Measurements from ENCODE around the gene KDELR3. TPM values are rescaled to one million over a fixed set of nuclear protein-coding genes. Genes with fewer than 3 reads are reported as not detected.

KDELR3 gene
- polyA plus RNA-seq, 1 of the 3 experiments (the other 2 are of a cell fraction), result 17.1 TPM

DNA sequence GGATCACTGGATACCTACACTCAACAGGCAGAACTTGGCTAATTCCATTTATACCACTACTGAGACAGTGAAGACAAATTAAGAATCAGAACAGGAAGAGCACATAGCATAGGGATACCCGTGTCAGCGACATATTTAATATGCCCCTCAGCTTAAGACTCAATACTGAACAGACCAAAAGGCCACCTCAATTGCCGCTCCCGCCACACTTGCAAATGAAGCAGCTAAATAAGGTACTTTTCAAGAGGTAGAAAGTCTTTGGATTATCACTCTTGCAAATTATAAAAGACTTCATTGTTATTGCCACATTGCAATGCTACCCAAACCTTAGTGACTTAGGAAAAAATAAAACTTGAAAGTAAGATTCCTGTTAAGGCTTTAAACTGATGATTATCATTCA, 35.1 kb downstream of the KDELR3 start:
- H3K9me2 ChIP-seq, result no peaks in the 10 kb centered on the region
- H3K4me3 ChIP-seq (ENCODE audit: low read depth in 2 of 2, low read length in 1 of 2), result peak overlapping the region in 1 of 2 experiments; percentile 49; a peak in 1 of 4 replicates
- H3F3A ChIP-seq (replicated peaks; ENCODE audit: insufficient read depth), result no peaks in the 10 kb centered on the region
- peaks cover 81% of the 10 kb centered on the region for H3K79me2 ChIP-seq (ENCODE audit: insufficient read depth)
- no peaks in the 10 kb centered on the region for H3K9me3 ChIP-seq
- WGBS (ENCODE audit: low lambda C conversion rate), result 74% methylated on average over 4 of the region's 4 CpGs
- H3K27me3 ChIP-seq (ENCODE audit: insufficient read depth), result no peaks in the 10 kb centered on the region
- ChIA-PET CTCF (interaction anchor here (1.7 kb wide), 1 partner anchor 451 kb away, joined by 6 read pairs; no protein-coding TSS in a partner anchor), POLR2A (no interaction called here)
- TF ChIP-seq, protein P1, sequence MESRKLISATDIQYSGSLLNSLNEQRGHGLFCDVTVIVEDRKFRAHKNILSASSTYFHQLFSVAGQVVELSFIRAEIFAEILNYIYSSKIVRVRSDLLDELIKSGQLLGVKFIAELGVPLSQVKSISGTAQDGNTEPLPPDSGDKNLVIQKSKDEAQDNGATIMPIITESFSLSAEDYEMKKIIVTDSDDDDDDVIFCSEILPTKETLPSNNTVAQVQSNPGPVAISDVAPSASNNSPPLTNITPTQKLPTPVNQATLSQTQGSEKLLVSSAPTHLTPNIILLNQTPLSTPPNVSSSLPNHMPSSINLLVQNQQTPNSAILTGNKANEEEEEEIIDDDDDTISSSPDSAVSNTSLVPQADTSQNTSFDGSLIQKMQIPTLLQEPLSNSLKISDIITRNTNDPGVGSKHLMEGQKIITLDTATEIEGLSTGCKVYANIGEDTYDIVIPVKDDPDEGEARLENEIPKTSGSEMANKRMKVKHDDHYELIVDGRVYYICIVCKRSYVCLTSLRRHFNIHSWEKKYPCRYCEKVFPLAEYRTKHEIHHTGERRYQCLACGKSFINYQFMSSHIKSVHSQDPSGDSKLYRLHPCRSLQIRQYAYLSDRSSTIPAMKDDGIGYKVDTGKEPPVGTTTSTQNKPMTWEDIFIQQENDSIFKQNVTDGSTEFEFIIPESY (IDR thresholded peaks at IDR 0.05; ENCODE audit: borderline replicate concordance, low read depth), result no peak
- TF ChIP-seq FOSL2 (IDR thresholded peaks at IDR 0.05; ENCODE audit: borderline replicate concordance, low read depth) (no peak), GATA2 (CRISPR knock-in tag; IDR thresholded peaks at IDR 0.05) (no peak), NFIC (IDR thresholded peaks at IDR 0.05; ENCODE audit: borderline replicate concordance) (no peak), SIN3A (IDR thresholded peaks at IDR 0.05; ENCODE audit: borderline replicate concordance, low read depth, low read length) (no peak), POLR2AphosphoS5 (IDR thresholded peaks at IDR 0.05; ENCODE audit: low read depth, low read length) (no peak), JUND (IDR thresholded peaks at IDR 0.05) (no peak), EP300 (IDR thresholded peaks at IDR 0.05; ENCODE audit: borderline replicate concordance in 1 of 2, low read depth in 1 of 2, low read length in 1 of 2) (no peak), ELF1 (IDR thresholded peaks at IDR 0.05) (no peak)
- TF ChIP-seq, protein P2, sequence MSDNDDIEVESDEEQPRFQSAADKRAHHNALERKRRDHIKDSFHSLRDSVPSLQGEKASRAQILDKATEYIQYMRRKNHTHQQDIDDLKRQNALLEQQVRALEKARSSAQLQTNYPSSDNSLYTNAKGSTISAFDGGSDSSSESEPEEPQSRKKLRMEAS (IDR thresholded peaks at IDR 0.05; ENCODE audit: low read depth), result no peak
- H4K20me1 ChIP-seq (ENCODE audit: insufficient read depth), result peaks cover 61% of the 10 kb centered on the region
- H3K27ac ChIP-seq (ENCODE audit: low read depth in 2 of 2, low read length in 1 of 2), result no peak overlapping the region; a peak in 1 of 4 replicates
- H3K36me3 ChIP-seq (replicated peaks in 1 of 2; ENCODE audit: control insufficient read depth in 1 of 2, insufficient read depth in 2 of 2, low read length in 1 of 2), result peaks cover 24 to 36% of the 10 kb centered on the region in 2 experiments
- H3K4me1 ChIP-seq (ENCODE audit: control insufficient read depth in 1 of 2, insufficient read depth in 2 of 2, low read depth in 1 of 2, low read length in 1 of 2), result peaks cover 2 to 9% of the 10 kb centered on the region in 2 experiments; a peak in 3 of 4 replicates
- no peak overlapping the region for H2AFZ ChIP-seq (ENCODE audit: low read depth)
- no peak for DNase-seq
- peak overlapping the region; percentile 78 for H3K4me2 ChIP-seq
- peak overlapping the region; percentile 98; the same call in 1 of the 2 replicates for H3K9ac ChIP-seq

DNA sequence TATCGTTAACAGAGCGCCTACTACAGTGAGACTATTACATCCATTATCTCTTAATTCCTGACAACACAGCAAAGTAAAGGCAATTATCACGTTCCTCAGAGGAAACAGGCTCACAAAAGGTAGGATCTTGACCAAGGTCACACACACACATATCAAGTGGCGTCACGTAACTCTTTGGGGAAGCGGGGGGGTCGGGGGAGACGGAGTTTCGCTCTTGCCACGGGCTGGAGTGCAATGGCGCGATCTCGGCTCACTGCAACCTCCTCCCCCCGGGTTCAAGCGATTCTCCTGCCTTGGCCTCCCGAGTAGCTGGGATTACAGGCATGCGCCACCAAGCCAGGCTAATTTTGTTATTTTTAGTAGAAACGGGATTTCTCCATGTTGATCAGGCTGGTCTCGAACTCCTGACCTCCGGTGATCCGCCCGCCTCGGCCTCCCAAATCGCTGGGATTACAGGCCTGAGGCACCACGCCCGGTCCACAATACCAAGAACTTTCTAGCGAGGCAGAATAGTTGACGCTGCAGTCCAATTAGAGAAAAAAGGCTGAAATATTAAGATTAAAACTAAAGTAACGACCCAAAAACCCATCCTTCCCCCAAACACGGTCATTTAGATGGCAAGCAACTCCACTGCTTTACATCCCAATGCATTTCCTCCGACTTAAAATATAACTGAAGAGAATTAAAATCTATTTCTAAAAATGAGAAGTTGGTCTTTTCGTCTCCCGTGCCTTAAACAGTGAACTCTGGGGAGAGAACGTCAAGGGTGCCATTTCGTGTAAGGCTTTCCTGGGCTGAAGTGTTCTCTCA, 37.0 kb downstream of the KDELR3 start:
- DNase-seq, result peak; percentile 11
- under 1% methylated on average over 20 of the region's 35 CpGs for WGBS (ENCODE audit: low lambda C conversion rate)
- H3K4me1 ChIP-seq (ENCODE audit: control insufficient read depth in 1 of 2, insufficient read depth in 2 of 2, low read depth in 1 of 2, low read length in 1 of 2), result peaks cover 2 to 9% of the 10 kb centered on the region in 2 experiments; a peak in 3 of 4 replicates
- CTCF ChIA-PET, result no interaction called here
- no peaks in the 10 kb centered on the region for H3F3A ChIP-seq (replicated peaks; ENCODE audit: insufficient read depth)
- no peaks in the 10 kb centered on the region for H3K9me2 ChIP-seq
- no peak overlapping the region for H2AFZ ChIP-seq (ENCODE audit: low read depth)
- POLR2A ChIA-PET, result interaction anchor here (0.6 kb wide), 1 partner anchor 1557 kb away, joined by 3 read pairs; no protein-coding TSS in a partner anchor
- peak overlapping the region; percentile 98 for H3K9ac ChIP-seq
- peaks cover 61% of the 10 kb centered on the region for H3K79me2 ChIP-seq (ENCODE audit: insufficient read depth)
- H3K9me3 ChIP-seq, result no peaks in the 10 kb centered on the region
- H3K4me2 ChIP-seq, result peak overlapping the region; percentile 78
- TF ChIP-seq, protein P3, sequence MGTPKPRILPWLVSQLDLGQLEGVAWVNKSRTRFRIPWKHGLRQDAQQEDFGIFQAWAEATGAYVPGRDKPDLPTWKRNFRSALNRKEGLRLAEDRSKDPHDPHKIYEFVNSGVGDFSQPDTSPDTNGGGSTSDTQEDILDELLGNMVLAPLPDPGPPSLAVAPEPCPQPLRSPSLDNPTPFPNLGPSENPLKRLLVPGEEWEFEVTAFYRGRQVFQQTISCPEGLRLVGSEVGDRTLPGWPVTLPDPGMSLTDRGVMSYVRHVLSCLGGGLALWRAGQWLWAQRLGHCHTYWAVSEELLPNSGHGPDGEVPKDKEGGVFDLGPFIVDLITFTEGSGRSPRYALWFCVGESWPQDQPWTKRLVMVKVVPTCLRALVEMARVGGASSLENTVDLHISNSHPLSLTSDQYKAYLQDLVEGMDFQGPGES (IDR thresholded peaks at IDR 0.05; ENCODE audit: low read depth, low read length), result no peak
- TF ChIP-seq, protein P1 (IDR thresholded peaks at IDR 0.05; ENCODE audit: borderline replicate concordance, low read depth), result no peak
- TF ChIP-seq GABPA (IDR thresholded peaks at IDR 0.05; ENCODE audit: low read depth), result no peak
- no peaks in the 10 kb centered on the region for H3K27me3 ChIP-seq (ENCODE audit: insufficient read depth)
- H3K27ac ChIP-seq (ENCODE audit: low read depth in 2 of 2, low read length in 1 of 2), result peak overlapping the region; percentile 91 to 96
- peak overlapping the region; percentile 67 to 73 for H3K4me3 ChIP-seq (ENCODE audit: low read depth in 2 of 2, low read length in 1 of 2)
- peaks cover 6 to 18% of the 10 kb centered on the region in 2 experiments for H3K36me3 ChIP-seq (replicated peaks in 1 of 2; ENCODE audit: control insufficient read depth in 1 of 2, insufficient read depth in 2 of 2, low read length in 1 of 2)
- peaks cover 48% of the 10 kb centered on the region for H4K20me1 ChIP-seq (ENCODE audit: insufficient read depth)
